CD14-positive monocyte (primary cell): ENCODE measurements around the gene LDAF1. TPM values are rescaled to one million over a fixed set of nuclear protein-coding genes. Genes with fewer than 3 reads are reported as not detected.

ENCODE experiments used
- DNase-seq, 3 donors: peaks; one replicate each; pipeline ENCODE4 v3.0.0-alpha.2; 2011 to 2022
- H2AFZ ChIP-seq: 2 replicates; pipeline ENCODE4 v1.6.0; 2012; ENCODE audit warnings: mild to moderate bottlenecking, low read depth, low read length, inconsistent platforms; ENCODE audit not compliant: insufficient read depth, poor library complexity, severe bottlenecking
- H3K27ac ChIP-seq, 2 donors: 1 replicate in 1 of 2; 2 replicates in 1 of 2; pipeline ENCODE4 v1.5.1; 2012 to 2013; ENCODE audit warnings: low read length in 2 of 2, control low read depth in 1 of 2, inconsistent platforms in 1 of 2, low read depth in 1 of 2, mild to moderate bottlenecking in 1 of 2
- H3K27me3 ChIP-seq, 2 donors: one replicate each; pipeline versions ENCODE4 v1.6.0 to v1.6.1; 2011 to 2013; ENCODE audit warnings: low read length in 2 of 2; ENCODE audit not compliant: control insufficient read depth in 2 of 2, insufficient read depth in 2 of 2
- H3K36me3 ChIP-seq, 2 donors: replicated peaks in 1 of 2; 1 replicate in 1 of 2; 2 replicates in 1 of 2; pipeline versions ENCODE4 v1.5.1 to v1.6.1; 2012 to 2013; ENCODE audit warnings: low read length in 2 of 2, control low read depth in 1 of 2, inconsistent platforms in 1 of 2, mild to moderate bottlenecking in 1 of 2; ENCODE audit not compliant: insufficient read depth in 2 of 2, control insufficient read depth in 1 of 2
- H3K4me1 ChIP-seq, 2 donors: 1 replicate in 1 of 2; 2 replicates in 1 of 2; pipeline versions ENCODE4 v1.5.1 to v1.6.1; 2012 to 2013; ENCODE audit warnings: low read length in 2 of 2, control low read depth in 1 of 2, inconsistent platforms in 1 of 2, mild to moderate bottlenecking in 1 of 2, moderate library complexity in 1 of 2; ENCODE audit not compliant: insufficient read depth in 2 of 2, control insufficient read depth in 1 of 2
- H3K4me2 ChIP-seq: replicated peaks from 2 replicates; pipeline ENCODE3; 2012; ENCODE audit warnings: low read length, moderate library complexity, mild to moderate bottlenecking; ENCODE audit not compliant: poor library complexity, severe bottlenecking; ENCODE audit errors: extremely low read depth
- H3K4me3 ChIP-seq, 3 experiments: fragments of 200-600 bp in 1 of 3; sonication (generic) in 1 of 3; replicated peaks in 1 of 3; 1 replicate in 2 of 3; 2 replicates in 1 of 3; pipeline ENCODE4 v1.5.1; 2011 to 2013; ENCODE audit warnings: low read length in 3 of 3, mild to moderate bottlenecking in 3 of 3, control low read depth in 2 of 3, low read depth in 2 of 3, inconsistent platforms in 1 of 3, moderate library complexity in 1 of 3
- H3K79me2 ChIP-seq: 2 replicates; pipeline ENCODE4 v1.6.0; 2012; ENCODE audit warnings: mild to moderate bottlenecking, control low read depth, inconsistent platforms, low read length, moderate library complexity; ENCODE audit not compliant: insufficient read depth
- H3K9ac ChIP-seq: 2 replicates; pipeline ENCODE4 v1.6.0; 2017; ENCODE audit warnings: low read length, mild to moderate bottlenecking; ENCODE audit not compliant: insufficient read depth, poor library complexity, severe bottlenecking
- H3K9me3 ChIP-seq, 2 donors: replicated peaks in 1 of 2; 1 replicate in 1 of 2; 2 replicates in 1 of 2; pipeline versions ENCODE4 v1.5.1 to v1.6.1; 2012 to 2013; ENCODE audit warnings: low read length in 2 of 2, control low read depth in 1 of 2; ENCODE audit not compliant: control insufficient read depth in 1 of 2, insufficient read depth in 1 of 2
- H4K20me1 ChIP-seq: 2 replicates; pipeline ENCODE4 v1.6.0; 2012; ENCODE audit warnings: mild to moderate bottlenecking, low read length, control low read depth, moderate library complexity; ENCODE audit not compliant: insufficient read depth
- H3K27ac Mint-ChIP-seq, 7 donors: one replicate each; pipeline ENCODE4 v1.8.0; 2020; ENCODE audit warnings: mild to moderate bottlenecking in 7 of 7, mixed read lengths in 7 of 7, moderate library complexity in 6 of 7, inconsistent platforms in 2 of 7
- H3K27me3 Mint-ChIP-seq, 3 donors: one replicate each; pipeline ENCODE4 v1.8.0; 2021 to 2022; ENCODE audit warnings: low read depth in 3 of 3, mild to moderate bottlenecking in 3 of 3, mixed read lengths in 3 of 3, moderate library complexity in 3 of 3, inconsistent platforms in 1 of 3
- H3K36me3 Mint-ChIP-seq, 2 donors: one replicate each; pipeline ENCODE4 v1.8.0; 2020; ENCODE audit warnings: mixed read lengths in 2 of 2, inconsistent platforms in 1 of 2, mild to moderate bottlenecking in 1 of 2
- H3K4me1 Mint-ChIP-seq: one replicate; pipeline ENCODE4 v1.8.0; 2020; ENCODE audit warnings: mild to moderate bottlenecking, mixed read lengths
- H3K4me3 Mint-ChIP-seq, 2 donors: one replicate each; pipeline ENCODE4 v1.8.0; 2020; ENCODE audit warnings: mild to moderate bottlenecking in 2 of 2, mixed read lengths in 2 of 2, moderate library complexity in 1 of 2
- H3K9me3 Mint-ChIP-seq, 7 donors: one replicate each; pipeline ENCODE4 v1.8.0; 2020 to 2022; ENCODE audit warnings: mixed read lengths in 7 of 7, mild to moderate bottlenecking in 6 of 7, moderate library complexity in 6 of 7, inconsistent platforms in 2 of 7
- CTCF ChIP-seq: fragments of 200-600 bp; IDR thresholded peaks from one replicate; pipeline ENCODE4 v1.8.0; 2022; ENCODE audit warnings: antibody characterized with exemption, mild to moderate bottlenecking
- WGBS: methylation state at CpG from one replicate; pipeline ENCODE4 v1.1.5; 2013; ENCODE audit warnings: missing lambda C conversion rate; ENCODE audit not compliant: insufficient coverage; 5-methylcytosine and 5-hydroxymethylcytosine counted together
- intact Hi-C, 2 donors: fragments of 100-400 bp; cut with micrococcal nuclease; formaldehyde crosslinking; loops; one replicate each; pipeline versions ENCODE4 v1.15.0 to v1.15.1; 2023
- polyA plus RNA-seq, 3 donors: library from polyadenylated mRNA; depleted of rRNA in 1 of 3; unstranded in 2 of 3; stranded (reverse) in 1 of 3; fragments of 300-500 nt in 2 of 3; fragments of >200 nt in 1 of 3; fragmentation: Illumina TruSeq in 2 of 3; gene quantifications; 1 replicate in 2 of 3; 2 replicates in 1 of 3; pipeline ENCODE4 v1.2.3, GENCODE V29; 2012 to 2021

The LDAF1 gene
- polyA plus RNA-seq, 3 donors = 10.1 to 24.3 (median 17.9) TPM

GRCh38 chr16:21126518-21126917, 32.0 kb upstream of the LDAF1 start:
- Histone ChIP-seq H2AFZ (no peak overlapping the region), H3K4me1 (peaks cover 0 to 8% of the 10 kb centered on the region in 2 donors), H3K9ac (no peak overlapping the region), H3K4me3 (no peak overlapping the region), H3K36me3 (no peaks in the 10 kb centered on the region), H3K27ac (no peak overlapping the region), H3K4me2 (no peak overlapping the region), H3K27me3 (no peaks in the 10 kb centered on the region), H3K79me2 (no peaks in the 10 kb centered on the region), H4K20me1 (no peaks in the 10 kb centered on the region), H3K9me3 (no peaks in the 10 kb centered on the region)
- H3K27ac Mint-ChIP-seq = no peak overlapping the region
- WGBS = 88% methylated on average over 6 of the region's 7 CpGs
- H3K4me3 Mint-ChIP-seq = peak overlapping the region in 1 of 2 donors; percentile 7
- TF ChIP-seq CTCF = no peak
- H3K27me3 Mint-ChIP-seq = peaks cover 4 to 14% (median 12%) of the 10 kb centered on the region in 3 donors
- no peak for DNase-seq
- no peaks in the 10 kb centered on the region for H3K36me3 Mint-ChIP-seq
- H3K4me1 Mint-ChIP-seq = peaks cover 7% of the 10 kb centered on the region
- intact Hi-C loops = no loop called here
- H3K9me3 Mint-ChIP-seq = no peaks in the 10 kb centered on the region

GRCh38 chr16:21128991-21129390, 29.5 kb upstream of the LDAF1 start:
- TF ChIP-seq CTCF = no peak
- 98% methylated on average over 4 of the region's 6 CpGs for WGBS
- peaks cover 0 to 3% of the 10 kb centered on the region in 2 donors for H3K4me1 ChIP-seq
- H3K4me3 Mint-ChIP-seq = no peak overlapping the region
- H3K36me3 Mint-ChIP-seq = no peaks in the 10 kb centered on the region
- H3K4me1 Mint-ChIP-seq = peaks cover 3% of the 10 kb centered on the region
- H3K27me3 Mint-ChIP-seq = peaks cover 4 to 18% (median 14%) of the 10 kb centered on the region in 3 donors
- H3K4me3 ChIP-seq = no peak overlapping the region
- no peak overlapping the region for H3K4me2 ChIP-seq
- H3K79me2 ChIP-seq = no peaks in the 10 kb centered on the region
- no peaks in the 10 kb centered on the region for H3K36me3 ChIP-seq
- no peak overlapping the region for H3K9ac ChIP-seq
- H2AFZ ChIP-seq = no peak overlapping the region
- H3K9me3 ChIP-seq = no peaks in the 10 kb centered on the region
- no peak for DNase-seq
- H3K27ac ChIP-seq = no peak overlapping the region
- H4K20me1 ChIP-seq = no peaks in the 10 kb centered on the region
- peak overlapping the region in 1 of 7 donors; percentile 24 for H3K27ac Mint-ChIP-seq
- H3K9me3 Mint-ChIP-seq = no peaks in the 10 kb centered on the region
- H3K27me3 ChIP-seq = no peaks in the 10 kb centered on the region
- intact Hi-C loops = no loop called here
